HepG2 (cell line): ENCODE data around the gene TTC22. TPM values are rescaled to one million over a fixed set of nuclear protein-coding genes. Genes with fewer than 3 reads are reported as not detected.

Source experiments
- ATAC-seq: fragments of 200-7000 bp; cut with Tn5 transposase; 3 replicates; pipeline ENCODE4 v1.9.1; 2020; ENCODE audit warnings: mild to moderate bottlenecking, moderate library complexity
- BruUV-seq: library from RNA; stranded (reverse); fragments of 400-500 nt; replicated peaks from 2 replicates; lab custom pipeline; 2021; lab: Mats Ljungman, UMichigan
- CTCF ChIA-PET: fragments of 300-600 bp; formaldehyde crosslinking; extraction: SDS; loops from one replicate; lab custom pipeline; 2021; ENCODE audit warnings: low total read pairs, inconsistent platforms, low intra/inter-chr PET ratio; lab: Yijun Ruan, JAX
- POLR2A ChIA-PET: fragments of 350-600 bp; sonication (Branson Sonifier 250); formaldehyde crosslinking; loops from one replicate; lab custom pipeline; 2020; ENCODE audit warnings: antibody characterized with exemption, inconsistent platforms; lab: Yijun Ruan, JAX
- DNase-seq: peaks from one replicate; pipeline ENCODE4 v3.0.0-alpha.2; 2015; ENCODE audit warnings: low spot score
- FAIRE-seq: peaks from 3 replicates; lab custom pipeline; 2011; peaks lifted over from hg19 to GRCh38; lab: Jason Lieb, UNC
- H2AFZ ChIP-seq: one replicate; pipeline ENCODE4 v1.6.1; 2011; ENCODE audit warnings: low read length, inconsistent platforms
- H3K27ac ChIP-seq: fragments of 300-600 bp; 3 replicates; pipeline ENCODE4 v1.8.0; 2011; ENCODE audit warnings: mixed run types, mild to moderate bottlenecking, mixed read lengths, low read length, inconsistent platforms; ENCODE audit not compliant: insufficient read depth; ENCODE audit errors: extremely low read length
- H3K27me3 ChIP-seq, 2 experiments: fragments of 200-600 bp in 1 of 2; 2 replicates in 1 of 2; 3 replicates in 1 of 2; pipeline versions ENCODE4 v1.6.0 to v1.8.0; 2011; ENCODE audit warnings: low read length in 2 of 2, mild to moderate bottlenecking in 2 of 2, moderate library complexity in 2 of 2, inconsistent platforms in 1 of 2; ENCODE audit not compliant: insufficient read depth in 2 of 2, control insufficient read depth in 1 of 2
- H3K36me3 ChIP-seq, 2 experiments: fragments of 200-600 bp in 1 of 2; replicated peaks in 1 of 2; 2 replicates in 1 of 2; 3 replicates in 1 of 2; pipeline versions ENCODE4 v1.5.1 to v1.8.0; 2011; ENCODE audit warnings: low read length in 2 of 2, inconsistent platforms in 1 of 2; ENCODE audit not compliant: insufficient read depth in 2 of 2, control insufficient read depth in 1 of 2
- H3K4me1 ChIP-seq: 2 replicates; pipeline ENCODE4 v1.5.1; 2012; ENCODE audit warnings: low read length, inconsistent platforms; ENCODE audit not compliant: insufficient read depth
- H3K4me2 ChIP-seq: 2 replicates; pipeline ENCODE4 v1.6.0; 2011; ENCODE audit warnings: low read depth, low read length, inconsistent platforms
- H3K4me3 ChIP-seq, 3 experiments: fragments of 200-600 bp in 1 of 3; sonication (generic), shearing (Covaris generic) in 1 of 3; replicated peaks in 1 of 3; 2 replicates each; pipeline ENCODE4 v1.5.1; 2011 to 2016; ENCODE audit warnings: low read length in 3 of 3, inconsistent platforms in 2 of 3, low read depth in 2 of 3, mild to moderate bottlenecking in 2 of 3, control low read depth in 1 of 3, mixed read lengths in 1 of 3; ENCODE audit not compliant: insufficient read depth in 1 of 3
- H3K79me2 ChIP-seq: one replicate; pipeline ENCODE4 v1.6.1; 2011; ENCODE audit warnings: low read length, inconsistent platforms; ENCODE audit not compliant: insufficient read depth
- H3K9ac ChIP-seq: 2 replicates; pipeline ENCODE4 v1.6.0; 2011; ENCODE audit warnings: mild to moderate bottlenecking, low read depth, low read length, inconsistent platforms; ENCODE audit not compliant: insufficient read depth
- H3K9me3 ChIP-seq: 2 replicates; pipeline ENCODE4 v1.5.1; 2012; ENCODE audit warnings: mild to moderate bottlenecking, low read length
- H4K20me1 ChIP-seq: 2 replicates; pipeline ENCODE4 v1.6.0; 2011; ENCODE audit warnings: inconsistent platforms, mild to moderate bottlenecking, low read length, moderate library complexity; ENCODE audit not compliant: insufficient read depth
- DRAP1 ChIP-seq: IDR thresholded peaks from 2 replicates; pipeline ENCODE4 v1.6.1; 2016; ENCODE audit warnings: missing genetic modification reagents, missing compliant biosample characterization
- SMAD3 ChIP-seq: sonication (generic); formaldehyde crosslinking; IDR thresholded peaks from 2 replicates; pipeline ENCODE4 v1.4.0; 2020; ENCODE audit warnings: missing genetic modification reagents
- WIZ ChIP-seq: sonication (generic); formaldehyde crosslinking; IDR thresholded peaks from 2 replicates; pipeline ENCODE4 v1.5.1; 2020; ENCODE audit warnings: mild to moderate bottlenecking, missing genetic modification reagents
- ZFP36L2 ChIP-seq: sonication (generic); formaldehyde crosslinking; IDR thresholded peaks from 2 replicates; pipeline ENCODE4 v1.4.0; 2020; ENCODE audit warnings: missing genetic modification reagents
- ZNF432 ChIP-seq: sonication (generic); formaldehyde crosslinking; IDR thresholded peaks from 2 replicates; pipeline ENCODE4 v1.5.0; 2020; ENCODE audit warnings: missing genetic modification reagents, mild to moderate bottlenecking, borderline replicate concordance
- ZNF460 ChIP-seq: sonication (generic); formaldehyde crosslinking; IDR thresholded peaks from 2 replicates; pipeline ENCODE4 v1.5.1; 2020; ENCODE audit warnings: missing genetic modification reagents, mild to moderate bottlenecking, borderline replicate concordance
- ZNF567 ChIP-seq: sonication (generic); formaldehyde crosslinking; IDR thresholded peaks from 2 replicates; pipeline ENCODE4 v1.8.1; 2023; ENCODE audit warnings: mild to moderate bottlenecking, missing genetic modification reagents, borderline replicate concordance
- WGBS: methylation state at CpG from one replicate; pipeline ENCODE4 v1.1.6; 2017; ENCODE audit warnings: low lambda C conversion rate; 5-methylcytosine and 5-hydroxymethylcytosine counted together
- in situ Hi-C: cut with HindIII; loops from 2 replicates; pipeline ENCODE4 v1.10.0; 2017; ENCODE audit warnings: low pct_unique_long_range_greater_than_20kb; ENCODE audit not compliant: extremely low pct_ligation_motif_present
- intact Hi-C: fragments of 100-400 bp; cut with micrococcal nuclease; formaldehyde crosslinking; loops from one replicate; pipeline ENCODE4 v1.10.0; 2022; ENCODE audit not compliant: unreplicated experiment
- polyA plus RNA-seq, 8 experiments: library from polyadenylated mRNA; depleted of rRNA in 3 of 8; stranded (reverse) in 7 of 8; unstranded in 1 of 8; fragments of >200 nt; fragmentation: Illumina TruSeq in 4 of 8; extraction: Trizol in 4 of 8; gene quantifications; 2 replicates each; pipeline versions ENCODE4 v1.2.1 to v1.2.3, GENCODE V29; 2011 to 2016; ENCODE audit warnings: low read depth in 4 of 8, missing spikeins in 1 of 8, mixed read lengths in 1 of 8; ENCODE audit not compliant: insufficient read depth in 1 of 8
- total RNA-seq, 5 experiments: library from RNA; depleted of rRNA; stranded (reverse); fragments of >200 nt; fragmentation: Illumina TruSeq; extraction: Trizol; gene quantifications; 2 replicates each; pipeline ENCODE4 v1.2.3, GENCODE V29; 2016; ENCODE audit warnings: low read depth in 1 of 5
- TF ChIP-seq, protein P1 (sequence below): sonication (generic); formaldehyde crosslinking; IDR thresholded peaks from 2 replicates; pipeline ENCODE4 v1.4.0; 2020; ENCODE audit warnings: missing genetic modification reagents
- TF ChIP-seq, protein P2 (sequence below), 2 experiments: sonication (generic) in 1 of 2; formaldehyde crosslinking in 1 of 2; IDR thresholded peaks; 2 replicates each; pipeline versions ENCODE4 v1.4.0 to v1.6.1; 2016 to 2020; ENCODE audit warnings: borderline replicate concordance in 1 of 2, low read depth in 1 of 2, mild to moderate bottlenecking in 1 of 2, missing genetic modification reagents in 1 of 2
- TF ChIP-seq, protein P3 (sequence below): sonication (generic); formaldehyde crosslinking; IDR thresholded peaks from 2 replicates; pipeline ENCODE4 v1.4.0; 2020; ENCODE audit warnings: missing genetic modification reagents, borderline replicate concordance

Gene TTC22
- total and polyA plus RNA-seq, 2 of the 13 experiments (the other 11 are each of a cell fraction or from before 2014, with no cell fraction given), result not detected

DNA sequence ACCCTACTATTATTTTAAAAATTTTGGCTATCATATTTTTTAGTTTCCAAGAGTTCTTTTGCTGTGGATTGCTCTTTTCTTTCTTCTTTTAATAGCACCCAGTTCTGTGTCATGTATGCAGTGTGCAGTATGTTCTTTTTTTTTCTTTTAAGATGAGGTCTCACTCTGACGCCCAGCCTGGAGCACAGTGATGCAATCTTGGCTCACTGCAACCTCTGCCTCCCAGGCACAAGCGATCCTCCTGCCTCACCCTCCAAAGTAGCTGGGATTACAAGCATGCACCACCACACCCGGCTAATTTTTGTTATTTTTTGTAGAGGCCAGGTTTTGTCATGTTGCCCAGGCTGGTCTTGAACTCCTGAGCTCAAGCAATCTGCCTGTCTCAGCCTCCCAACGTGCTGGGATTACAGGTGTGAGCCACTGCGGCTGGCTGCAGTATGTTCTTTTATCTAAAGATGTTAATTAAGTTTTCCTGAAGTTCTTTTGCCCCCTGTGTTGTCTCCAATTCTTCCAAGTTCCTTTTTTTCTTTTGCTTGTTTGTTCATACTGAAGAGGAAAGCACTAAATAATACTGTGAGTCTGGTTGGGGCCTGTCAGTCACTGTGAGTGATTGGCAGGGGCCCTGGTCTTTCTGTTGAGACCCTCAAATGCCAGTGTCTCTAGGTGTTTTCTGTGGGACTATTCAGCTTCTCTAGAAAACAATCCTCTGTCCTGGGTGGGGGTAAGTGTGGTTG, 17.5 kb upstream of the TTC22 start:
- CTCF ChIA-PET, result no interaction called here
- TF ChIP-seq ZFP36L2 (CRISPR knock-in tag), result no peak
- TF ChIP-seq ZNF567, result no peak
- TF ChIP-seq, protein P1, sequence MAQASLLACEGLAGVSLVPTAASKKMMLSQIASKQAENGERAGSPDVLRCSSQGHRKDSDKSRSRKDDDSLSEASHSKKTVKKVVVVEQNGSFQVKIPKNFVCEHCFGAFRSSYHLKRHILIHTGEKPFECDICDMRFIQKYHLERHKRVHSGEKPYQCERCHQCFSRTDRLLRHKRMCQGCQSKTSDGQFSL (CRISPR knock-in tag), result no peak
- TF ChIP-seq ZNF432 (CRISPR knock-in tag), result no peak
- TF ChIP-seq SMAD3, result no peak
- TF ChIP-seq, protein P2, sequence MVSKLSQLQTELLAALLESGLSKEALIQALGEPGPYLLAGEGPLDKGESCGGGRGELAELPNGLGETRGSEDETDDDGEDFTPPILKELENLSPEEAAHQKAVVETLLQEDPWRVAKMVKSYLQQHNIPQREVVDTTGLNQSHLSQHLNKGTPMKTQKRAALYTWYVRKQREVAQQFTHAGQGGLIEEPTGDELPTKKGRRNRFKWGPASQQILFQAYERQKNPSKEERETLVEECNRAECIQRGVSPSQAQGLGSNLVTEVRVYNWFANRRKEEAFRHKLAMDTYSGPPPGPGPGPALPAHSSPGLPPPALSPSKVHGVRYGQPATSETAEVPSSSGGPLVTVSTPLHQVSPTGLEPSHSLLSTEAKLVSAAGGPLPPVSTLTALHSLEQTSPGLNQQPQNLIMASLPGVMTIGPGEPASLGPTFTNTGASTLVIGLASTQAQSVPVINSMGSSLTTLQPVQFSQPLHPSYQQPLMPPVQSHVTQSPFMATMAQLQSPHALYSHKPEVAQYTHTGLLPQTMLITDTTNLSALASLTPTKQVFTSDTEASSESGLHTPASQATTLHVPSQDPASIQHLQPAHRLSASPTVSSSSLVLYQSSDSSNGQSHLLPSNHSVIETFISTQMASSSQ (IDR thresholded peaks at IDR 0.05; ENCODE audit: low read depth), result no peak
- TF ChIP-seq, protein P2 (CRISPR knock-in tag; IDR thresholded peaks at IDR 0.05; ENCODE audit: borderline replicate concordance), result no peak
- TF ChIP-seq ZNF460 (CRISPR knock-in tag), result no peak
- TF ChIP-seq DRAP1 (CRISPR knock-in tag), result no peak
- no peak for TF ChIP-seq WIZ
- TF ChIP-seq, protein P3, sequence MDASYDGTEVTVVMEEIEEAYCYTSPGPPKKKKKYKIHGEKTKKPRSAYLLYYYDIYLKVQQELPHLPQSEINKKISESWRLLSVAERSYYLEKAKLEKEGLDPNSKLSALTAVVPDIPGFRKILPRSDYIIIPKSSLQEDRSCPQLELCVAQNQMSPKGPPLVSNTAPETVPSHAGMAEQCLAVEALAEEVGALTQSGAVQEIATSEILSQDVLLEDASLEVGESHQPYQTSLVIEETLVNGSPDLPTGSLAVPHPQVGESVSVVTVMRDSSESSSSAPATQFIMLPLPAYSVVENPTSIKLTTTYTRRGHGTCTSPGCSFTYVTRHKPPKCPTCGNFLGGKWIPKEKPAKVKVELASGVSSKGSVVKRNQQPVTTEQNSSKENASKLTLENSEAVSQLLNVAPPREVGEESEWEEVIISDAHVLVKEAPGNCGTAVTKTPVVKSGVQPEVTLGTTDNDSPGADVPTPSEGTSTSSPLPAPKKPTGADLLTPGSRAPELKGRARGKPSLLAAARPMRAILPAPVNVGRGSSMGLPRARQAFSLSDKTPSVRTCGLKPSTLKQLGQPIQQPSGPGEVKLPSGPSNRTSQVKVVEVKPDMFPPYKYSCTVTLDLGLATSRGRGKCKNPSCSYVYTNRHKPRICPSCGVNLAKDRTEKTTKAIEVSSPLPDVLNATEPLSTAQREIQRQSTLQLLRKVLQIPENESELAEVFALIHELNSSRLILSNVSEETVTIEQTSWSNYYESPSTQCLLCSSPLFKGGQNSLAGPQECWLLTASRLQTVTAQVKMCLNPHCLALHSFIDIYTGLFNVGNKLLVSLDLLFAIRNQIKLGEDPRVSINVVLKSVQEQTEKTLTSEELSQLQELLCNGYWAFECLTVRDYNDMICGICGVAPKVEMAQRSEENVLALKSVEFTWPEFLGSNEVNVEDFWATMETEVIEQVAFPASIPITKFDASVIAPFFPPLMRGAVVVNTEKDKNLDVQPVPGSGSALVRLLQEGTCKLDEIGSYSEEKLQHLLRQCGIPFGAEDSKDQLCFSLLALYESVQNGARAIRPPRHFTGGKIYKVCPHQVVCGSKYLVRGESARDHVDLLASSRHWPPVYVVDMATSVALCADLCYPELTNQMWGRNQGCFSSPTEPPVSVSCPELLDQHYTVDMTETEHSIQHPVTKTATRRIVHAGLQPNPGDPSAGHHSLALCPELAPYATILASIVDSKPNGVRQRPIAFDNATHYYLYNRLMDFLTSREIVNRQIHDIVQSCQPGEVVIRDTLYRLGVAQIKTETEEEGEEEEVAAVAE (CRISPR knock-in tag), result no peak

More for the DNA sequence above, 17.5 kb upstream of the TTC22 start:
- no peak overlapping the region for H2AFZ ChIP-seq
- FAIRE-seq (no peak), ATAC-seq (no peak), DNase-seq (no peak)
- BruUV-seq, result no TSS peak
- in situ Hi-C loops, result loop anchor here (10.0 kb wide), 1 partner anchor 176 kb away; the partner anchor contains the start of gene BSND
- intact Hi-C loops, result no loop called here
- no peaks in the 10 kb centered on the region for H3K36me3 ChIP-seq
- H4K20me1 ChIP-seq, result no peaks in the 10 kb centered on the region
- H3K4me2 ChIP-seq, result no peak overlapping the region
- no peak overlapping the region for H3K9ac ChIP-seq
- no peaks in the 10 kb centered on the region for H3K79me2 ChIP-seq
- WGBS, result 23% methylated on average over 5 of the region's 5 CpGs
- POLR2A ChIA-PET, result no interaction called here
- H3K4me3 ChIP-seq, result no peak overlapping the region
- no peak overlapping the region for H3K27ac ChIP-seq
- peaks cover 6 to 35% of the 10 kb centered on the region in 2 experiments; a peak in 3 of 5 replicates for H3K27me3 ChIP-seq
- no peaks in the 10 kb centered on the region; the same call in 1 of the 2 replicates for H3K9me3 ChIP-seq
- peaks cover 11% of the 10 kb centered on the region for H3K4me1 ChIP-seq
